MCF 10A (cell line): ENCODE results near the gene GALNT14. TPM values are rescaled to one million over a fixed set of nuclear protein-coding genes. Genes with fewer than 3 reads are reported as not detected.

Source experiments
- BruUV-seq: library from RNA; stranded (reverse); fragments of 400-500 nt; replicated peaks from 2 replicates; lab custom pipeline; 2021; lab: Mats Ljungman, UMichigan
- CTCF ChIA-PET: fragments of 300-600 bp; sonication (Branson Sonifier 250); formaldehyde crosslinking; extraction: SDS; loops from one replicate; lab custom pipeline; 2021; ENCODE audit warnings: antibody characterized with exemption, inconsistent platforms; lab: Yijun Ruan, JAX
- POLR2A ChIA-PET: fragments of 300-600, 350-650 bp; sonication (Branson Sonifier 250); formaldehyde crosslinking; extraction: SDS; loops from one replicate; lab custom pipeline; 2020; ENCODE audit warnings: antibody characterized with exemption, inconsistent platforms; lab: Yijun Ruan, JAX
- DNase-seq: peaks from one replicate; pipeline ENCODE4 v3.0.0-alpha.2; 2018; ENCODE audit not compliant: unreplicated experiment
- H3K27ac Mint-ChIP-seq: one replicate; pipeline ENCODE4 v1.8.0; 2022; ENCODE audit warnings: mild to moderate bottlenecking, low read depth, mixed read lengths; ENCODE audit not compliant: unreplicated experiment
- H3K27me3 Mint-ChIP-seq: one replicate; pipeline ENCODE4 v1.8.0; 2022; ENCODE audit warnings: mixed read lengths; ENCODE audit not compliant: insufficient read depth, unreplicated experiment
- H3K36me3 Mint-ChIP-seq: one replicate; pipeline ENCODE4 v1.8.0; 2022; ENCODE audit warnings: mild to moderate bottlenecking, moderate library complexity, mixed read lengths; ENCODE audit not compliant: insufficient read depth, unreplicated experiment
- H3K4me1 Mint-ChIP-seq: one replicate; pipeline ENCODE4 v1.8.0; 2022; ENCODE audit warnings: mixed read lengths; ENCODE audit not compliant: insufficient read depth, unreplicated experiment
- H3K4me3 Mint-ChIP-seq: one replicate; pipeline ENCODE4 v1.8.0; 2022; ENCODE audit warnings: mild to moderate bottlenecking, moderate library complexity, mixed read lengths; ENCODE audit not compliant: unreplicated experiment
- H3K9me3 Mint-ChIP-seq: one replicate; pipeline ENCODE4 v1.8.0; 2022; ENCODE audit warnings: mixed read lengths; ENCODE audit not compliant: unreplicated experiment
- intact Hi-C: fragments of 100-400 bp; cut with micrococcal nuclease; formaldehyde crosslinking; loops from 2 replicates; pipeline ENCODE4 v1.14.1; 2022
- total RNA-seq: library from RNA; stranded (reverse); gene quantifications from 2 replicates; pipeline ENCODE4 v1.2.3, GENCODE V29; 2022
- TF ChIP-seq, protein P1 (sequence below): fragments of 200-600 bp; IDR thresholded peaks from one replicate; pipeline ENCODE4 v1.8.0; 2022; ENCODE audit warnings: antibody characterized with exemption, mild to moderate bottlenecking; ENCODE audit not compliant: unreplicated experiment

The GALNT14 gene
- total RNA-seq, 1 experiment from 2014 or later: 4.6 TPM

DNA sequence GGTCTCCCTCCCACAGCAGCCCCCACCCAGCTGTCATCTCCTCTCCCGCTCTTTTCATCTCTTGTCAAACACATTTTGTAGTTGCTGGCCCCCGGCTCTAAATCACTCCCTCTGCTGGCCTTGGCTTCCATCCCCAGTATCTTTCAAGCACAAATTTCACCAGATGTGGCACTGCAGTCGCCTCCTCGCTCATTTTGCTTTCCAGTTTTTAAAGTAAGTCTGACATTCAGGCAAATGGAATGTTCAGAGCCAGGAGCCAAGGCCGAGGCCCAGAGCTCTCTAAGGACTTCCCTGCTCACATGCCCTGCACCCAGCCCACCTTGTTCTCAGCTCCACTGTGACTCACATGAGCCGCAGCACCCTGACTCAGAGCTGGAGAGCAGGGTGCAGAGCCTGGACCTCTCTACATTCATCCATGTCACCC, 158.4 kb downstream of the GALNT14 start:
- H3K27me3 Mint-ChIP-seq: no peaks in the 10 kb centered on the region
- ChIA-PET CTCF (interaction anchor here (0.7 to 1.9 kb wide), 10 partner anchors 8 to 1857 kb away, joined by 3 to 7 read pairs (median 4); no protein-coding TSS in a partner anchor), POLR2A (no interaction called here)
- H3K9me3 Mint-ChIP-seq: no peaks in the 10 kb centered on the region
- H3K27ac Mint-ChIP-seq: peak overlapping the region; percentile 21
- intact Hi-C loops: no loop called here
- H3K36me3 Mint-ChIP-seq: no peaks in the 10 kb centered on the region
- TF ChIP-seq, protein P1, sequence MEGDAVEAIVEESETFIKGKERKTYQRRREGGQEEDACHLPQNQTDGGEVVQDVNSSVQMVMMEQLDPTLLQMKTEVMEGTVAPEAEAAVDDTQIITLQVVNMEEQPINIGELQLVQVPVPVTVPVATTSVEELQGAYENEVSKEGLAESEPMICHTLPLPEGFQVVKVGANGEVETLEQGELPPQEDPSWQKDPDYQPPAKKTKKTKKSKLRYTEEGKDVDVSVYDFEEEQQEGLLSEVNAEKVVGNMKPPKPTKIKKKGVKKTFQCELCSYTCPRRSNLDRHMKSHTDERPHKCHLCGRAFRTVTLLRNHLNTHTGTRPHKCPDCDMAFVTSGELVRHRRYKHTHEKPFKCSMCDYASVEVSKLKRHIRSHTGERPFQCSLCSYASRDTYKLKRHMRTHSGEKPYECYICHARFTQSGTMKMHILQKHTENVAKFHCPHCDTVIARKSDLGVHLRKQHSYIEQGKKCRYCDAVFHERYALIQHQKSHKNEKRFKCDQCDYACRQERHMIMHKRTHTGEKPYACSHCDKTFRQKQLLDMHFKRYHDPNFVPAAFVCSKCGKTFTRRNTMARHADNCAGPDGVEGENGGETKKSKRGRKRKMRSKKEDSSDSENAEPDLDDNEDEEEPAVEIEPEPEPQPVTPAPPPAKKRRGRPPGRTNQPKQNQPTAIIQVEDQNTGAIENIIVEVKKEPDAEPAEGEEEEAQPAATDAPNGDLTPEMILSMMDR: peak; percentile 20
- H3K4me3 Mint-ChIP-seq: no peak overlapping the region
- DNase-seq: peak; percentile 84
- BruUV-seq: no TSS peak
- peaks cover 16% of the 10 kb centered on the region for H3K4me1 Mint-ChIP-seq

DNA sequence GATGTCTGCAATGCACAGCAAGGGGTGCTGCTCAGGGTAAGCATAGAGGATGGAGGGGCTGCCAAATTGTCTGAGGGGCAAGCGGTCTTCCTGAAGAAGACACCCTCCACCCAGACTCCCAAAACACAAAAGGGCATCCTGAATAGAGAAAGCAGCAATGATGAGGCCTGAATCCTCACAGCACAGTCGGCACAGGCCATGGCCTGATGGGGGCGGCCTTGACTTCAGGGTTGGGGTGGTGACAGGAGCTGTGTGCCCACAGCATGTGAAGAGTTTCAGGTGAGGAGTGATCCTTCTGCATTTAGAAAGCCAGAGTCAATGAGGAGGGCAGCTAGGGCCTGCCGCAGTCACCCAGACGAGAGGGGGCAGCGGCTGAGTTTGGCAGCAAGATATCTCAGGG, 159.4 kb downstream of the GALNT14 start:
- Mint-ChIP-seq H3K36me3 (no peaks in the 10 kb centered on the region), H3K9me3 (no peaks in the 10 kb centered on the region), H3K4me3 (no peak overlapping the region), H3K4me1 (peaks cover 16% of the 10 kb centered on the region), H3K27me3 (no peaks in the 10 kb centered on the region), H3K27ac (no peak overlapping the region)
- intact Hi-C loops: no loop called here
- POLR2A ChIA-PET: no interaction called here
- TF ChIP-seq, protein P1: no peak
- CTCF ChIA-PET: interaction anchor here (1.0 to 1.9 kb wide), 3 partner anchors 116 to 191 kb away, joined by 5 to 6 read pairs (median 5); no protein-coding TSS in a partner anchor
- no peak for DNase-seq
- no TSS peak for BruUV-seq

DNA sequence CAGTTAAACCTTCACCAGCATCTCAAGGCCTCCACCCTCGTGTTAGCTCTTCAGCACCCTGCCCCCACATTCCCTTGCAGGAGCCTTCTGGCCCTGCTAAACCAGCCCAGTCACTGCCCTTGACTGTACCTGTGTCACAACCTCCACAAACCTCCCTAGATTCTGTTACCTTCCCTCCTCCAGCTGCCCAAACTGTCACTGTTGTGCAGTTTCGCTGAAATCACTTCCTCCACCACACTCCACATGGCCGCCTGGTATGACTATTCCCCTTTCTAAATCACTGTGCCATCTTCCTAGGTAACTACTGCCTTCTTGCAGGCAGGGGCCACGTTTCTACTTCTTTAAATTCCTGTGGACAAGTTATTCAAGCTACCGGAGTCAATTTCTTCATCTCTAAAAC, 160.2 kb downstream of the GALNT14 start:
- DNase-seq: no peak
- TF ChIP-seq, protein P1: no peak
- intact Hi-C loops: no loop called here
- H3K27ac Mint-ChIP-seq: no peak overlapping the region
- H3K27me3 Mint-ChIP-seq: no peaks in the 10 kb centered on the region
- no peaks in the 10 kb centered on the region for H3K36me3 Mint-ChIP-seq
- BruUV-seq: no TSS peak
- ChIA-PET CTCF (interaction anchor here (1.0 to 1.9 kb wide), 2 partner anchors 115 to 139 kb away, joined by 5 to 6 read pairs; no protein-coding TSS in a partner anchor), POLR2A (no interaction called here)
- H3K4me1 Mint-ChIP-seq: peaks cover 16% of the 10 kb centered on the region
- H3K9me3 Mint-ChIP-seq: no peaks in the 10 kb centered on the region
- H3K4me3 Mint-ChIP-seq: no peak overlapping the region

GRCh38 chr2:30975156-30975555, 163.1 kb downstream of the GALNT14 start:
- intact Hi-C loops: no loop called here
- no peaks in the 10 kb centered on the region for H3K36me3 Mint-ChIP-seq
- DNase-seq: no peak
- no peaks in the 10 kb centered on the region for H3K9me3 Mint-ChIP-seq
- H3K4me1 Mint-ChIP-seq: peaks cover 14% of the 10 kb centered on the region
- no peaks in the 10 kb centered on the region for H3K27me3 Mint-ChIP-seq
- no peak overlapping the region for H3K4me3 Mint-ChIP-seq
- TF ChIP-seq, protein P1: no peak
- no peak overlapping the region for H3K27ac Mint-ChIP-seq
- POLR2A ChIA-PET: no interaction called here
- no TSS peak for BruUV-seq
- CTCF ChIA-PET: no interaction called here
